Measurements from ENCODE around the gene CD70.
A peak's percentile ranks its signal among the peaks of the same experiment; 100 is the strongest.
"Not testable (repeated sequence)": the region's sequence is repeated elsewhere in the genome, so short reads cannot be mapped to it uniquely, and the experiment has no call there.

Gene CD70

DNA sequence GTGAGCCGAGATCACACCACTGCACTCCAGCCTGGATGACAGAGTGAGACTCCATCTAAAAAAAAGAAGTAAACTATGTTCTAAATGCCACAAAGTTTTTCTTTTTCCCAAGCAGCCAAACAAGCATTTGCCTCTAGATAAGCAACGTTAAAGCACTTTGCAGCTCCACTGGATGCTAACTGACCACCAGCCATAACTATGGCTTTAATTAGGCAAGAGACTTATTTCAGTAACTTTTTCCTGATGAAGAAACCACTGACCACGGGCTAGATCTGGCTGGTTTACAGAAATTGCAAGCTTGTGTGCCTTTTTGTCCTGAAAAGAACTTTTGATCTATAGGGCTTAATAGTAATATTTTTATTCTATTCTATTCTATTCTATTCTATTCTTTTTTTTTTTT, 22.1 kb downstream of the CD70 start:
- DNase-seq: no peak

DNA sequence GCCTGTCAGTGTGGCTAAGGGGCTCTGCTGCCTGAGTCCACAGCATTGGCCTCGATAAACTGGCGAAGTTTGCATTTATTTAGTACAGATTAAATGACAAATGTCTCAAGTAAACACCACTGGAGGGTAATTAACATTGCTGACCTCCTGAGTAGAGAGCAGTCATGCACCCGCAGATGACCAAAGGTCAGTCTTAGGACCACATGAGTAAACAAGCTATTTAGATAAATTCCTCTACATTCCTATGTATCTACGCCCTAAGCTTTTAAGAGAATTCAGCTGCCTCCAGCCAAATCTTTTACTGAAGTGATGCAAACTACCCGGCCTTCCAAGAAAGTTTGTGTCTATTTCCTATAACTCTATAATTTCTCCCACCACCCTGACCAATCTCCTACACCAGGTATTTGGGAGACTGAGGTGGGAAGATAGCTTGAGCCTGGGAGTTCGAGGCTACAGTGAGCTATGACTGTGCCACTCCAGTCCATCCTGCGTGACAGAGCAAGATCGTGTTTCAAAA, 22.9 kb downstream of the CD70 start:
- DNase-seq: no peak

DNA sequence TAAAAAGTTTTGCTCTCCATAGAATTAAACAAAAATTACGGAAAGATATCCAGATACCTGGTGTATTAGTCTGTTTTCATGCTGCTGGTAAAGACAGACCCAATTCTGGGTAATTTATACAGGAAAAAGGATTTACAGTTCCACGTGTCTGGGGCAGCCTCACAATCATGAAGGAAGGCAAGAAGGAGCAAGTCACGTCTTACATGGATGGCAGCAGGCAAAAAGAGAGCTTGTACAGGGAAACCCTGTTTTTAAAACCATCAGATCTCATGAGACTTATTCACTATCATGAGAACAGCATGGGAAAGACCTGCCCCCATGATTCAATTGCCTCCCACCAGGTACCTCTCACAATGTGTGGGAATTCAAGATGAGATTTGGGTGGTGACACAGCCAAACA, 24.2 kb downstream of the CD70 start:
- DNase-seq: not testable (repeated sequence)

DNA sequence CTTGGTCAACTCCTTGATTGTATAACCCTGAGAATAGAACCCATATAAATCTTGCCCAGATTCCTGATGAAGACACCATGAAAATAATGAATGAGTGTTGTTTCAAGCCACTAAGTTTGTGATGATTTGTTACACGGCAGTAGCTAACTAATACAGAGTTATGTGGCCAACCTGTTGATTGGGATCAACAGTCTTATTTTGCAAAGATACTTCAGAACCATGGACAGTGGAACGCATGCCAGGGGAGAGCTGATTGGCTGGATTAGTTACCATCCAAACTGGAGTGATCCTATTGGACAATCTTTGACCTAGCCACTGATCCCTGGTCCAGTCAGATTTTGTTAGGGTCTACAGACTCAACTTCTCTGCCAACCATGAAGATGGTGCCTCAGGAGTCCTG, 26.6 kb downstream of the CD70 start:
- no peak for DNase-seq

DNA sequence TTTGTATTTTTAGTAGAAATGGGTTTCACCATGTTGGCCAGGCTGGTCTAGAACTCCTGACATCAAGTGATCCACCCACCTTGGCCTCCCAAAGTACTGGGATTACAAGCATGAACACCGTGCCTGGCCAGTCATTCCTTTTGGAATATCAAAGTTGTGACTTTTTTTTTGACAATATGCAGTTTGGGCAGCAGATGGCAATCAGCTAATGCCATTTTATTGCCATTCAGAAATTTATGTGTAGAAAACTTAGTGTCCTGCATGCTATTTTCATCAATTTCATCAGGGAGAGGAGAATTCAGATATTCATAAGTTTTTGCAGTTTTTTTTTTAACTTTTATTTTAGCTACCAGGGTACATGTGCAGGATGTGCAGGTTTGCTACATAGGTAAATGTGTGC, 28.5 kb downstream of the CD70 start:
- DNase-seq: not testable (repeated sequence)

DNA sequence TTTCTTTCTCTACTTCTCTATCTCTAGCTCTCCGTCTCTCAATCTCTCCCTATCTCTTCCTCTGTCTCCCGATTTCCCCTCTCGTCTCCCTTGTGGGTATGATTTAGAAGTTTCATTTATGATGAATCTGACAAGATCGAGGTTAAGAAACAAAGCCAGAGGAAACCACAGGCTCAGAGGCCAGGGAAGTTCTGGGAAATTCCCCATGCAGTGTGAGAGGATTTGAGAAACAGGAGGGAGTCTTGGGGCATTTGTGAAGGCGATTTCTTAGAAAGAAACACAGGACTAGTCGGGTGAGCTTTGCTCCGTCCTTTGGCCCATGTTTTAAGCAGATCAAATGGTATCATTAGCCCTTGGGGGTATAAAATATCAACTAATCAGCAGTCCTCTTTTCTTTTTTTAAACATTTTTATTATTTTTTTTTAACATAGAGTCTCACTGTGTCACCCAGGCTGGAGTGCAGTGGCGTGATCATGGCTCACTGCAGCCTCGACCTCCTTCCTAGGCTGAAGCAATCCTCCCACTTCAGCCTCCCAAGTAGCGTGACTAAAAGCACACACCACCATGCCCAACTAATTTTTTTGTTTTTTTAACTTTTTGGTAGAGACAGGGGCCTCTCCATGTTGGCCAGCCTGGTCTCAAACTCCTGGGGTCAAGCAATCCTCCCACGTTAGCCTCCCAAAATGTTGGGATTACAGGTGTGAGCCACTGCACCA, 34.3 kb downstream of the CD70 start:
- peak in 1 of 2 experiments; percentile 40 for DNase-seq

DNA sequence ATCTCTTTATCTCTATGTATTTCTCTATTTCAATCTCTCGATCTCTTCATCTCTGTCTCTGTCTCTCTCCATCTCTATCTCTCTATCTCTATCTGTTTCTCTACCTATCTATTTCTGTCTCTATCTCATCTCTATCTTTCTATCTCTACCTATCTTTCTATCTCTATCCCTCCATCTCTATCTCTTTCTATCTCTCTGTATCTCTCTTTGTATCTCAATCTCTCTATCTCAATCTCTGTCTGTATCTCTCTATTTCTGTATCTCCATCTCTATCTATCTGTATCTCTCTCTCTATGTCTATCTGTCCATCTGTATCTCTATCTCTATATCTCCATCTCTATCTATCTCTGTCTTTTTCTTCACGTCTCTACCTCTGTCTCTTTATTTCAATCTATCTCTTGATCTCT, 34.9 kb downstream of the CD70 start:
- DNase-seq: no peak

DNA sequence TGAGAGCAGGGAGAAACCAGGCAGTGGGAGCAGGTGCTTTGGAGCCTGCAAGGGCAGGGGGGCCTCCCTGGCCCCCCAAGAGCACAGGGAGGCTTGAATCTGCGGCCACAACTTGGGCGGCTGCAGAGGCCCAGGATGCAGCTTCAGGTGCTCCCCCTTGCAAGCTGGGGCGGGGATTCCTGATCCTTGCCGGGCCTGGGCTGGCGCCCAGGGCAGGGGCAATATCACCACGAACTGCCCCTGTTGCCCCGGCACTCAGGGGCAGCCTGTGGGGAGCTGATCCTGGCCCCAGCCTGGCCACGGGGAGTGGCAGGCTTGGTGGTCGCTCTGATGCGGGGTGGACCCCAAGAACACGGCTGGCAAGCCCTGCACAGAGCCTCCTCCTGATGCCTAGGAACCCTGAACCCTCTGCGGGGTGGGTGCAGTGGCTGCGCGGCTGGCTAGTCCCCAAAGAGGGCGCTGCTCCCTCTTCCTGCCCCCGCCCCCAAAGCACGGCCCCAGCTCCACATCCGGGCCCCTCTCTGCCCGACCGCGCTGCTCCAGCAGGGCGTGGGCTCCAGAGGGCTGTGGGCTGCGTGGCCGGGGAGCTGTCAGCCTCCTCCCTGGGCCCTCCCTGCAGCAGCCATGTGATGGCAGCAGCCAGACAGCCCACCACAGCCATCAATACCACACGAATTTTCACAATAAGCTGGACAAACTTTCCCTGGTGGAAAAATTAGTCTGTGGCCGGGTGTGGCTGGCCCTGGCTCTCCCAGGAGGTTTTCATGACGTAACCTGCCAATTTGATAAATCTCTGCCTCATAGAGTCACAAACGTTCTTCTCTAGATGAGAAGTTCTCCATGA, 39.1 kb downstream of the CD70 start:
- DNase-seq: peak; percentile 56 to 61

DNA sequence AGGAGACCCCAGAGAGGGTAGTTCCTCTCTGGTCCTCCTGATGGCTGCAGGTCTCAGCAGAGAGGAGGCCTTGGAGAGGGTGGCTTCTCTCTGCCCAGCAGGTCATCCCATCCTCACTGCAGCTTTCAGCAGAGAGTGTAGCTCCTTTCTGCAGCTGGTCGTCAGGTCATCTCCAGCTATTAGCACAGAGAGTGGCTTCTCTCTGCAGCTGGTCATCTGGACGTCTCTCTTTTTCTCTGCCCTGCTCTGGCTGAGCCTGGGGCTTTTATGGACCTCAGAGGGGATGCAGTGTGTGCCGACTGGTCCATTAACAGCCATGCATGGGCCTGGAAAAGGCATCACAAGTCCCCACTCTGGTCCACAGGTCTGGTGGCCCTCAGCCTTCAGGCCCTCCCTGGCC, 39.9 kb downstream of the CD70 start:
- no peak for DNase-seq

DNA sequence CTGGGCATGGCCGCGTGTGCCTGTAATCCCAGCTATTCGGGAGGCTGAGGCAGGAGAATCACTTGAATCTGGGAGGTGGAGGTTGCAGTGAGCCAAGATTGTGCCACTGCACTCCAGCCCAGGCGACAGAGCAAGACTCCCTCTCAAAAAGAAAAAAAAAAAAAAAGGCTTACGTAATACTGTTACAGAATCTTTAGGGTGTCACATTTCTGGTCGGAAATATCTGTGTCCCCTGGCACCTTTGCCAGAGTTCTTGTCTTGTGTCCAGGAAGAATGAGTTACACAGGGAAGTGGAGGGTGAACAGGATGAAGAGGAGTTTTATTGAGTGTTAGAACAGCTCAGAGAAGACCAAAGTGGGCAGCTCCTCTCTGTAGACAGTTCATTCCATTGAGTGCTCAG, 40.3 kb downstream of the CD70 start:
- not testable (repeated sequence) for DNase-seq

DNA sequence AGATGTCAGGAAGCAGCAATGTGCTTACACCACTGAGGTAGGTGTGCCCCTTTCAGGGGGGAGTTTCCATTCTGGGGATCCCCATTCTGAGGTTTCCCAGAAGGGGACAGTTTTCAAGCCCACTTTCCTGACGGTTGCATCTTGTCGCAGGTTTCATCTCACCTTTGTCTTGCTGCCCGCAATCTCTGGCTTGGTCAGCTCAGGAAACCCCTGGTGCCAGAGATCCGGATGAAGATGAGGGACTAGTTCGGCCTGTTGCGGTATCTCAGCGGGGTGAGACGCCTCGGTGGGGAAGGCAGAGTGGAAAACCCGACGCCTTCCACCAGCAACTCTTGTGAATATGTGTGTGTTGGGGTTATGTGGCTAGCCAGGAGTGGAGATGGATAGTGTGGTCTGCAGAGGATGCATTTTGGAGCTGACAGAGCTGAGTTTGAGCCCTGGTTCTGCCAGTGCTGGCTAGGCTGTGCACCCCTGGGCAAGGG, 47.0 kb downstream of the CD70 start:
- no peak for DNase-seq

DNA sequence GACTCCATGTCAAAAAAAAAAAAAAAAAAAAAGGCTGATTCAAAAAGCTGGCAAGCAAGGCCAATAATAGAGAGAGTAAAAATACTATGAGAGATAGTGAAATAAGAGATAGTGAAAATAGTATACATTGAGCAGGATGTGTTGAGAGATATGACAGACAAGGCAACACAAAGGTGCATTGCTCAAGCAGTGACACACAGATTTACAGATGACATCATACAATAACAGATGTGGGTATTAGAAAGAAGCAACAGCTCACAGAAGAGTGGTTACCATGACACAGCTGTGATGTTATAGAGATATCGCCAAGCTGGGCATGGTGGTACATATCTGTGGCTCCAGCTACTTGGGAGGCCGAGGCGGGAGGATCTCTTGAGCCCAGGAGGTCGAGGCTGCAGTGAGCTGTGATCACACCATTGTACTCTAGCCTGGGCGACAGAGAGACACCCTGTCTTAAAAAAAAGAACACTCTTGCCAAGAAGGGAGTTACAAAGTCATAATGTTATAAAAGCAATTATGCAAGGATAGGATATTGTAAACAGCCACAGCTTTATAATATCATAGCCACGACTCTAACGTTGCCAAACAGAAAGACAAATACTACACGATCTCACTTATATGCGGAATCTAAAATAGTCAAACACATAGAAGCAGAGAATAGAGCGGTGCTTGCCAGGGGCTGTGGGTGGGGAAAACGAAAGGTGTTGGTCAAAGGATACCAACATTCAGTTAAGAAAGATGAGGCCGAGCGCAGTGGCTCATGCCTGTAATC, 49.8 kb downstream of the CD70 start:
- DNase-seq: no peak

DNA sequence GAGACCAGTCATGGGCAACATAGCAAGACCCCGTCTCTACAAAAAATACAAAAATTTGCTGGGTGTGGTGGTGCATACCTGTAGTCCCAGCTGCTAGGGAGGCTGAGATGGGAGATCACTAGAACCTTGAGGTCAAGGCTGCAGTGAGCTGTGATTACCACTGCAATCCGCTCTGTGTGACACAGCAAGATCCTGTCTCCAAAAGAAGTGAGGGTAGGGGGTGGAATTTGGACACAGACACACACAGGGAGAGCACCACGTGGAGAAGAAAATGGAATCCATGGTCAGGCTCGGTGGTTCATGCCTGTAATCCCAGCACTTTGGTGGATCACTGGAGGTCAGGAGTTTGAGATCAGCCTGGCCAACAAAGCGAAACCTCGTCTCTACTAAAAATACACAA, 51.4 kb downstream of the CD70 start:
- no peak for DNase-seq
